Activated effector memory CD4-positive, alpha-beta T cell treated with anti-CD3 and anti-CD28 coated beads, Interleukin-2, amount 50 U/mL, for 16 hours (primary cell): ENCODE data around the gene GALNT9.
"Not testable (repeated sequence)": the region's sequence is repeated elsewhere in the genome, so short reads cannot be mapped to it uniquely, and the experiment has no call there.

Experiments
- DNase-seq: peaks from one replicate; pipeline ENCODE4 v3.0.0-alpha.2; 2020

Gene GALNT9

GRCh38 chr12:132358241-132359225, 29.1 kb upstream of the GALNT9 start:
- DNase-seq: not testable (repeated sequence)

DNA sequence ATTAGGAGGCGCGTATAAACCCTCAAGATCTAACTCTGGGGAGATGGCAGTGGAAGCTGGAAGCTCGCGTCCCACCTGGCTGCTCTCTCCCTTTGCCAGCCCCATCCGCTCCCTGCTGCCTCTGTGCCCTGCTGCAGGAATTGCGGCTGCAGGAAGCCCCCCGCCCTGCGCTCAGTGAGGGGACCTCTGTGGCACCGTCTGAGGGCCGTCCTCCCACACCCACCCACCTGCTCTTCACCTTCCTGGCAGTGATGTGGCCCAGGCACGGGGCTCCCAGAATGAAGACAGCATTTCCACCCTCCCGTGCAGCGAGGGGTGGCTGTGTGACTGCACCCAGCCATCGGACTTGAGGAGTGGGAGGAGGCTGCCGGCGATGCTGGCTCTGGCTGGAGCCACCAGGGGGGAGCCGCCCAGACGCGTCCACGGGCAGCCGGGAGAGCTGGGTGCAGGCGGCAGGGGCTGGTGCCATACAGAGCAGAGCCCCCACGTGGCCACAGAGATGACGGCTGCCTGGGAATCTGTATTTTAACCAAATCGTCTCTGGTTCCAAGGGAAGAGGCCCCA, 28.3 kb upstream of the GALNT9 start:
- DNase-seq: no peak

DNA sequence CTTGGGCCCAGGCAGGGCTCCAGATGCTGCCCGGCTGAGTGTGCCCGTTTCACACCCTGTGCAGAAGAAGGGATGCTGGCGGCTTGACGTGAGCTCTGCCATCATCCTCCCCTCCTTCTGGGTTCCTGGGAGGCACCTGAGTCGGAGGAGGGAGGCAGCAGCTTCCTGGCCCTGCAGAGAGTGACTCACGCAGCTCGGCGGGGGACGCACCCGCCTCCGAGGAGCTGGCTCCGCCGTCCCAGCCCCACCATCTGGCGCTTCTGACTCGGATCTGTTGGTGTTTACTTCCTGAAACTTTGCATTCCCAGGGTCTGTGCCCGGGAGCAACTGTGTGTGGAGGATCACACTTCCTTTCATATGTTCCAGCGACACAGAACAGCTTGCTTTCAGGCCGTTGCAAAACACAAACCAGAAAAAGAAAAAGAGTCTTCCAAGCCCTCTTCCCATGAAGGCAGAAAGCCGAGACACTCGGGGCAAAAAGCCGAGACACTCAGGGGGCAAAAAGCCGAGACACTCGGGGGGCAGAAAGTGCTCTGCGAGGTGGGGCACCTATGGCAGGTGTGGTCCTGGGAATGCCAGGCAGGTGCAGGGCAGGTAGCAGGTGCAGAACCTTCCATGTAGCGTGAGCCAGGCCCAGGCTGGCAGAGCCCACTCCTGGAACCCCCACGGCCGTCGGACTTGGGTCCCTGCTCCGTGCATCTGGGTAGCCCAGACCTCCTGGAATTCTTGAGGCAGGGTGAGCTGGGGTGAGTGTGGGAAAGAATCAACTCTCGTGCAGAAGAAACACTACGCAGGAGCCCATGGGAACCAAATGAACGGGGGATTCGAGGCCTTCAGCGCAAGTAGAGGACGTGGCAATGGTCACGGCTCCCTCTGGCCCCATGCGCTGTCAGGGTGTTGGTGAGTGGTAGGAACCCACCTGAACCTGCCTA, 27.6 kb upstream of the GALNT9 start:
- no peak for DNase-seq

DNA sequence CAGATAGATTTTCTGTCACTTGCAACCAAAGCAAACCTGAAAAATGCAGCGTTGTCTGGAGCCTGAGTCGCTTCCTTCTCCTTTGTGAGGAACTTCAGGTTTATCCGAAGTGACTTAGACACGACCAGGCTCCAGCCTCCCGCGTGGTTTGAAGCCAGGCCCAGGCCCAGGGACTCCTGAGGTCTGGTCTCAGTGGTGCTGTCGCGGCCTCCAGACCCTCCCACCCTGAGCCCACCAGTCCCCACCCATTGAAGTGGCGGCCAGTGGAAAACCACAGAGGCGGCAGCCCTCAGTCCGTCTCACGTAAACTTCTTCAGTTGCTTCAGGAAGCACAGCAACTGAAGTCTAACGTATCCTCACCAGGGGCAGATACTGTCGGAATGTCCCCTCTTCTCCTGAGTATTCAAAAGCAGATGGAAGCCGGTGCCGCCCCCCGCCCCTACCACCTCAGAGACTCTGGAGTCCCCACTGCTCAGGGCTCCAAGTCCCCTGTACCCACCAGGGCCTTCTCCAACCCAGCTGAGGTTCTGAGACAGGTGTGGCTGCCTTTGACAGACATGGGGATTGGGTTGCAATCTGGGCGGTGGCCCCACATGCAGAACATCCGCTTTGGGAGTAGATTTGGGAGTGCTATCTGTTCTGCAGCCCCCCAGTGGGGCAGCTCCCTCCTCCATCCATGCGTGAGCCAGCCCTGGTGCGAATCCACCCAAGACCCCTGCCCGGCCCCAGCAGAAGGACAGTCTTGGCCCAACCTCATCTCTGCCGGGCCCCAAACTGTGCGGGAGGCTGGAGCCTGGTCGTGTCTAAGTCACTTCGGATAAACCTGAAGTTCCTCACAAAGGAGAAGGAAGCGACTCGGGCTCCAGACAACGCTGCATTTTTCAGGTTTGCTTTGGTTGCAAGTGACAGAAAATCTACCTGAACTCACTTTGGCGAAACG, 26.6 kb upstream of the GALNT9 start:
- no peak for DNase-seq

DNA sequence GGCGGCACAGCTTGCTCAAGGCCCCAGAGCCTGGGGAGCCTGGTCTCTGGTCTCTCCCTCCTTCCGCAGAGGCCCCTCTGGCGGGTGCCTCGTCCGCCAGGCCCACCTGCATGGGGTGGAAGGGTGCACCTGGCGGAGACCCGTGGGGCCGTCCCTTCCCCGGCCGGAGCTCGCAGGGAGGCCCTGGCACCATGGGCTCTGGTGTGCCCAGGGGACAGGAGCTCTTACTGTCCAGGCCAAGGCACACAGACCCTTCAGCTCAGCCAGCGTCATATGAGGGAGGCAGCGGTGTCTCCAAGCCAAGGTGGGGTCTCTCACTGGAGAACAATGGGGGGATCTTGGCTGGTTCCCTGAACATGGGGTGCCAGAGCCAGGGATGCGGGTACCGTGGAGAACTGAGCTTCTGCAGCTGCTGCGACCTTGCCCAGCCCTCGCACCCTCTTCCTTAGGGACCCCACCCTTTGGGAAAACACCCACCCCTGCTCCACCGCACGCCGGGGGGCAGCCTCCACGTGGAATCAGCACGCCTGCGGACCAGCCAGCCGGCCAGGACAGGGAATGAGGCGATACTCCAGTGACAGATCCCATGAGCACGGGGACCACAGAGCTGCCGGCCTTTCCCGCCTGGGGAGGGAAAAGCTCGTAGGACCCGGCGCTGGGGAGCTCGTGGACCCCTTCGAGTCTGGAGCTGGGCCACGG, 25.7 kb upstream of the GALNT9 start:
- no peak for DNase-seq

- no peak for DNase-seq
These were observed 25.0 kb upstream of the GALNT9 start for GRCh38 chr12:132354211-132354981.

DNA sequence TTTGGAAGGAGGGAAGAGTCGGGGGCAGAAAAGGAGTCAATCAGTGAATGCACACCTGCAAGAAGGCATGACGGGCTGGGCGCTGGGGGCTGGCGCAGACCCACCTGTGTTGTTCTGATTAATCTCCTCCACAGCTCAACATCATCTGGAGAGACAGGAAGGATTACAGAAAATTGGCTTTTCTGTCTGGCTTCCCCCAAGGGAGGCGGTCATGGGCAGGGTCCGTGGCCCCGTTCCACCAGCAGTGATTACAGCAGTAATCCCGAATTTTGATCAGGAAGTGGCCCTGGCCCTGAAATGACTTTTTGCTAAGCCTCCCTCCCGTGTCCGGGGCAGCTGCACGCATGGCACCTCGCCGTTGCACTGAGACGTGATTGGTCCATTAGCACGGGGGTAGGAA, 24.4 kb upstream of the GALNT9 start:
- no peak for DNase-seq

- DNase-seq: no peak
These were observed 23.8 kb upstream of the GALNT9 start for GRCh38 chr12:132352896-132353800.

DNA sequence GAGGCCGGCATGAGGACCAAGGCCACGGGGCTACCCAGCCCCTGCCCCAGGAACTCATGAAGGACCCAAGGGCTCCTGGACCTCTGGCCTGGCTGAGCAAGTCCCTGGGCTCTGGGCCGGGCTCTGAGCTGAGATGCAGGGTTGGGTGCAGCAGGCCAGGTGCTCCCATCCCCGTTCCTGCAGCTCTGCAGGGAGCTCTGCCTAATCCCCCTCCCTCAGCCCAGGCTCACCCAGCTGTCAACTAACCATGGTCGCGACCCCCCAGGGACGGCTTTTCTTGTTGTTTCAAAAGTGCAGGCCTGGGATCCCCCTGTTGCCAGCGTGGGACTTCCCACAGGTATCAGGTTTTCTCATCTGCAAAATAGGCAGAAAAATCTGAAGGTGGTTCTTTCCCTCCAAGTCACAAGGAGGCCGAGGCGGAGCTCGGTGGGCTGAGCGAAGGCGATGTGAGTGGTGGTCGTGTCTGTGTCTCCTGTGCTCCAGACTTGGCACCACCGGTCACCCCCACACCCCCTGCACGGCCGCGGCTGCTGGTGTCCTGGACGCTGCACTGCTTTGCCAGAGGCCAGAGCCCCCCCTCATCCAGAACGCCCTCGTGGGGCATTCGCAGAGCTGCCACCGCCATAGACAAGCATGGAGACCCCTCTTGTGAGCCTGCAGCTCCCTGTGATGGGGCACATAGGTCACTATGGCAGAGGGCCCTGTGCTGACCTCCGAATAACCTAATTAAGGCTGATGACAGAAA, 22.5 kb upstream of the GALNT9 start:
- no peak for DNase-seq

DNA sequence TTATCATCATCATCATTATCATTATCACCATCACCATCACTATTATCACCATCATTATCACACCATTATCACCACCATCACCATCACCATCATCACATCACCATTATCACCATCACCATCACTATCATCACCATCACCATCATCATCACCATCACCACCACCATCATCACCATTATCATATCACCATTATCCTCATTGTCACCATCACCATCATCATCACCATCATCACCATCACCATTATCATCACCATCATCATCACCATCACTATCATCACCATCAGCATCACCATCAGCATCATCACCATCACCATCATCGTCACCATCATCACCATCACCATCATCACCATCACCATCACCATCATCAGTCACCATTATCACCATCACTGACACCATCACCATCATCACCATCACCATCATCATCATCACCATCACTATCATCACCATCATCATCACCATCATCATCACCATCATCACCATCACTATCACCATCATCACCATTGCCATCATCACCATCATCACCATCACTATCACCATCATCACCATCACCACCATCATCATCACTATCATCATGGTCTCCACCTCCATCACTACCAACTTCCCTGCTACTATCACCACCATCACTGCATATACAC, 20.2 kb upstream of the GALNT9 start:
- no peak for DNase-seq

GRCh38 chr12:132348176-132348575, 18.8 kb upstream of the GALNT9 start:
- DNase-seq: no peak

DNA sequence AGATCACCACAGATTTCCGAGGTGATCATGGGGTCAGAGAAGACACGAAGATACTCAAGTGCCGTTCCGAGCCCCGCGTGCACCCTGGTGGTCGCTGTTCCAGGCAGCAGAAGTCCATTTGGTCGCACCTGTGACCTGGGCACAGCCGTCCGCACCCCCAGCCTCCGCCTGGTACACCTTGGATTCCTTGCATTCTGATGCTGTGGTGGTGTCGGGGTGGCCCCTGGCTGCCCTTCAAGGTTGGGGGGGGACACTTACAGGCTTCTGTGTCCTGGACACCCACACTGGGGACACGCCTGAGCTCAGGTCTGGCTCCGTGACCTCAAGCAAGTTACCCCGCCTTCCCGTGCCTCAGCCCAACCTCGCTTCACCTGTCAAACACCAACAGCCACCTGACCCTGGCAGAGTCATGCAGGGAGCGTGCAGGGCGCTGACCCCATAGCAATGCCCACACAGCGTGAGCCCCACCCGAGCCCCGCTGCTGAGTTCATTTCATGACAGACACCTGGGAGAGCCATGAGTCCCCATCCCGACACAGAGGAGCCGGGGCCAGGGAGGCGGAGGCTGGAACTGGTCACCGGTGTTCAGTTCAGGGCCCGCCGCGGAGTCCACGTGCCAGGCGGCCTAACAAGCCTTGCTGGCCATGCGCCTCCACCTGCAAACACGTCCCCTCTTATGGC, 17.9 kb upstream of the GALNT9 start:
- no peak for DNase-seq

DNA sequence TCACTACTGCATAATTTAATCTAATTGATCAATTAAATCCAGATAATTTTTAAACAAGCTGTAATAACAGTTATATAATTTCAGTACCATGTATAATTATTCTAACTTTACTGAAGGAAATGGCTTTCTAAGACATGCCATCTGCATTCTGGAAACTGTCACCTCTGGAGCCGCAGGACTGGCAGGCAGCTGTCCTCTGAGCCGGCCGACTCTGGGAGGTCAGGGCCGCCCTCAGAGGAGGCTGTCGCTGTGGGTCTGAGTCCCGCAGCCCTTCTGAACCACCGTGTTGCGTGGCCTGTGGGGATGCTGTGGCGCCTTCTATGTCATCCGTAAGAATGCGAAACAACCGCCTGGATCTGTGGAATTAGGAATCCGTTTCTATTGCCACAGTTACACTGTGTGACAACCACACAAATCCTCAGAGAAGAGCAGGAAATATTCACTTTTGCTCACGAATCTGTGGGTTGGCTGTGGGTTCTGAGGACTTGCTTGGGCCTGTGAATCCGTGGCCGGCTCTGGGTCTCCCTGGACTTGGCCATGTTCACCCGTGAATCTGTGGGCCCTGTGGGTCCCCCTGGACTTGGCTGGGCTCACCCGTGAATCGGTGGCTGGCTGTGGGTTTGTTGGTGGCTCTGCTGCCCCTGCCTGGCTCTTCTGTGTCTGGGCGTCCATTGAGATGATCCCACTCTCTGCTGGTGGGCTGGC, 17.2 kb upstream of the GALNT9 start:
- DNase-seq: no peak

- DNase-seq: no peak
These were observed 16.3 kb upstream of the GALNT9 start for GRCh38 chr12:132345561-132346200.

- DNase-seq: no peak
These were observed 15.7 kb upstream of the GALNT9 start for GRCh38 chr12:132345126-132345525.

DNA sequence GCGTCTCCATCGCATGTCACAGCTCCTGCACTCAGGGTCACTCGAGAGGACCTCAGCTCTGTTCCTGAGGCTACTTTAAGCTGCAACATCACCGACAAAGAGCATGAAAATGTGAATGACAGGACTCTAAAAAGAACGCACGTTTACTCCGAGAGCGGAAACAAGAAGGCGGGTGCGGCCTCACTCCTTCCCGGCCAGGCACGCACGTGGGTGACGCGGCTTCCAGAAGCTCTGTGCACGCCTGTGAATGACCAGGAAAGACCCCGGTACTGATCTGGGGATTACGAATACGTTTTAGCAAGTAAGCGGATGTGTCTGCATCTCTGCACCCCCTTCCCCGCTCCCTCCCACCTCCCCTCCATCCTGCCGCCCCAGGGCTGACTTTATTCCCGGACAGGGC, 15.2 kb upstream of the GALNT9 start:
- DNase-seq: no peak
